ENCODE results near the gene DPEP1.
"Not testable (repeated sequence)": the region's sequence is repeated elsewhere in the genome, so short reads cannot be mapped to it uniquely, and the experiment has no call there.

Gene DPEP1

GRCh38 chr16:89613231-89613953 lies at the start of gene DPEP1:
DPEP1 (plus strand) TSS chr16:89613642; CDS start chr16:89630411, 16,769 bp downstream.
- no peak for DNase-seq (ENCODE audit: low read depth in 3 of 3)

- no peak for DNase-seq (ENCODE audit: low read depth in 3 of 3)
These were observed 48.8 kb upstream of the DPEP1 start for GRCh38 chr16:89564476-89565255.

- DNase-seq (ENCODE audit: low read depth in 3 of 3), result no peak
These were observed 48.3 kb upstream of the DPEP1 start for GRCh38 chr16:89565256-89565505.

DNA sequence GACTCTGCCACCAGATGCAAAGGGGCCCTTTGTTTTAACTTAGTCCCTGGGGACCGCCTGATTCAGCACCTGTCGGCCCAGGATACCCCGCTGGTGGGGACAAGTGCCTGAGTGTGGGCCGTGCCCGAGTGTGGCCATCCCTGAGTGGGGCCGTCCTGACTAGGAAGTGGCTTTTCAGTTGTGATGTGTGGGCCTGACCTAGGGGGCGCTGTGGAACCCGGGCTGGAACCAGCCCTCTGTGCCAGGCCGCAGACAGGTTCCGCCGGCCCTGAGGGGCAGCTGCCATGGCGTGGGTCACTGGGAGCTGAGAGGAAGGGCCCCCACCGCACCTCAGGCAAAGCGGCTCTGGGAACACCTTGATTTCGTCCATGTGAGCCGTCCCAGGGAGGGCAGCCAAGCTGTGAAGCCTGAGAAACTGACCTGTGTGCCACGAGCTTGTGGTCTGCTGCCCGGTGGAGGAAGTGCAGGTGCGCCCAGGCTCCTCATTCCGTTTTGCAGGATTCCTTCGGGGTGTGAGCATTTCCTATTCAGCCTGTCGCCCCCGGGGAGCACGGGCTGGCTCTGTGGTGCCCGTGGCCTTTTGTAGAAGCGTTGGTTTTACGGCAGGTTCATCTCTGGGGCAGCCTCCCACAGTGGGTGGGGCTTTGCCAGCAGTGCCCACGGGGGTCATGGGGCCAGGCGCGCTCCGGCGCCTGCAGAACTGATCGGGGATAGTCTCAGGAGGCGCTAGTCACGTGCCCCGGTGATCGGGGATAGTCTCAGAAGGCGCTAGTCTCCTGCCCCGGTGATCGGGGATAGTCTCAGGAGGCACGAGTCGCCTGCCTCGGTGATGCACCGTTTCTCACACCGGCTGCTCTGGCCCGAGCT lies 47.7 kb upstream of the DPEP1 start:
- peak in 1 of 3 donors; percentile 57 for DNase-seq (ENCODE audit: low read depth in 3 of 3)

- no peak for DNase-seq (ENCODE audit: low read depth in 3 of 3)
These were observed 45.5 kb upstream of the DPEP1 start for GRCh38 chr16:89567656-89568594.

DNA sequence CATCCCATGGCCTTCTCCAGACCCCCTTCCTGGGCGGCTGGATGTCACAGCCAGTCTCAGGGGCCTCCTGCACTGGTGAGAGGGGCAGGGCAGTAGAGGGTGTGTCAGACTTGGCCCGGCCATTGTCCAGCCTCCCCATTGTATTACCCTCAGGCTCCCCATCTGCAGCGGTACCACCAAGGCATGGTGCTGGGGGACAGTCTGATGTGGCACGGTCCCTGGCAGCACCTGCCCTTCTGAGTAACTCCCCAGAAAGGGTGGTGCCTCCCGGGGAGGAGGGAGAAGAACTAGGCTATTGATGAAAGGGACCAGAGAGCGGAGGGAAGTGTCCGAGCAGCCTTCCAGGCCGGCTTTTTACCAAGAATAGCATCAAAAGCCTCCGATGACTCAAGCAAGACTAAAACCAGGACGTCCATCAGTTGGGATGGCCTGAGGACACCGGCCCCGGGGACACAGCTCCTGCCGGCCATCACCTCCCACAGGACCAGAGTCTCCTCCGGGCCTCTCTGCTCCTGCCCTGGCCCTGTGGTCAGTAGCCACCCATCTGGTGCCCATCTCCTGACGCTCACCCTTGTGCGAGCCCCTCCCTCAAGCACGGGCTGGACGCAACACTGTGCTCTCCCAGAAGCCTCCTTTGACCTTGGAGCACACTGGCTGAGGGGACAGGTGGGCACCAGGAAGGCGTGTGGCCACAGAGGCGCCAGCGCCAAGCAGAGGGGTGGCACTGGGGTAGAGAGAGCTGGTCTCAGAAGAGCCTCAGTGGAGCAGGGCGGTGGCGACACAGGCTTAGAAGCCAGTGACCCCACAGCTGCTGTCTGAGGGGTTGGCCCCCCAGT lies 43.7 kb upstream of the DPEP1 start:
- DNase-seq (ENCODE audit: low read depth in 3 of 3), result no peak

- no peak for DNase-seq (ENCODE audit: low read depth in 3 of 3)
These were observed 43.0 kb upstream of the DPEP1 start for GRCh38 chr16:89570342-89570923.

DNA sequence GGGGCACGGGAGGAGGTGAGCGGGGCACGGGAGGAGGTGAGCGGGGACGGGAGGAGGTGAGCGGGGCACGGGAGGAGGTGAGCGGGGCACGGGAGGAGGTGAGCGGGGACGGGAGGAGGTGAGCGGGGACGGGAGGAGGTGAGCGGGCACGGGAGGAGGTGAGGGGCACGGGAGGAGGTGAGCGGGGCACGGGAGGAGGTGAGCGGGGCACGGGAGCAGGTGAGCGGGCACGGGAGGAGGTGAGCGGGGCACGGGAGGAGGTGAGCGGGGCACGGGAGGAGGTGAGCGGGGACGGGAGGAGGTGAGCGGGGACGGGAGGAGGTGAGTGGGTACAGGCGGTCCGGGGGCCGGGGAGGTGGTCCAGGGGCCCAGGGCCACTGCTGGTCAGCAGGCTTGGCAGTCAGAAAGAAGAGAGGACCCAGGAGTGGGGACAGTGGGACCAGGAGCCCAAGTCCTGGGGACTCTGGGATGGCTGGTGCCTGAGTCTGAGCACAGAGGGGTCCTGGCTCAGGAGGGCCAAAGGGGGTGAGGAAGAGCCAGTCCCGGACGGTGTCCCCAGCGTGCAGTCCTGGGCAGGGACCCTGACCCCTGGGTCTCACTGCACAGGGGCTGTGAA lies 42.4 kb upstream of the DPEP1 start:
- DNase-seq (ENCODE audit: low read depth in 3 of 3), result not testable (repeated sequence)

GRCh38 chr16:89571636-89572035 lies 41.8 kb upstream of the DPEP1 start:
- no peak for DNase-seq (ENCODE audit: low read depth in 3 of 3)

- DNase-seq (ENCODE audit: low read depth in 3 of 3), result no peak
These were observed 41.4 kb upstream of the DPEP1 start for GRCh38 chr16:89572073-89572484.

- DNase-seq (ENCODE audit: low read depth in 3 of 3), result no peak
These were observed 40.8 kb upstream of the DPEP1 start for GRCh38 chr16:89572485-89573205.

DNA sequence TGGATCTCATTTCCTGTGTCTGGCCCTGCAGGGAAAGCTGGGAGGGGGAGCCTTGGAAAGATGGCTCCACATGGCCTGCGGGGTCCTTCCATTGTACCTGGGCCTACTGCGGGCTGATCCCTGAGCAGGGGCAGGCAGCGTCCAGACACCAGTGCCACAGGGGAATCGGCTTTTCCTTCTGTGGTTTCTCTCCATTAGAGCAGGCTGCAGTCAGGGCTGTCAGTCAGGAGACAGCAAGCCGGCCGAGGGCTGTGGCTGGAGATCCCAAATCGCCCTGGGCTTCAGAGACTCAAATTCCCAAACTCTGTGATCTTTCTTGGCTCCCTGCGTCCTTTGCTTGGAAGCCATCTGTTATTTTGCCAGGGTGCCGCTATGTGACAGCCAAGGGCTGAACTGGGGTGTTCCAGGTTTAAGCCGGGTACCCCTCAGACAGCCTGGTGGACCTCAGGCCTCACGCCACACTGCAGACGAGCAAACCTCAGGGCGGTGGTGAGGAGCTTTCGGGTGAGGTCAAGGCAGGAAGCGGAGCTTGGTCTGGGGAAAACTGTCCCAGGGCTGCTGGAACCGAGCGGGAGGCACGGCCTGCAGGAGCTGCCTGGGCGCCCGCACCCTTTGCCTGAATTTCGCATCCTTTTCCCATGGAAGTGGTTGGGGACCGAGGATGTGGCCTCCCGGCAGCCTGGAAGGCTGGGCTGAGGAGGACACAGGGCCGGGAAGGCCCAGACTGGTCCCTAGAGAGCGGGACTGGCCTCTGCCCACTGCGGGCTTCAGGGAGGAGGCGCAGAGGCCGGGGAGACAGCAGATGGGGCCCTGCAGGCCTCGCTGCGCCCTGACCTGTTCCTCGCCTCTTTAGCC lies 39.4 kb upstream of the DPEP1 start:
- DNase-seq (ENCODE audit: low read depth in 3 of 3), result no peak

- DNase-seq (ENCODE audit: low read depth in 3 of 3), result peak in 2 of 3 donors; percentile 37 to 38
These were observed 38.7 kb upstream of the DPEP1 start for GRCh38 chr16:89574681-89575246.

DNA sequence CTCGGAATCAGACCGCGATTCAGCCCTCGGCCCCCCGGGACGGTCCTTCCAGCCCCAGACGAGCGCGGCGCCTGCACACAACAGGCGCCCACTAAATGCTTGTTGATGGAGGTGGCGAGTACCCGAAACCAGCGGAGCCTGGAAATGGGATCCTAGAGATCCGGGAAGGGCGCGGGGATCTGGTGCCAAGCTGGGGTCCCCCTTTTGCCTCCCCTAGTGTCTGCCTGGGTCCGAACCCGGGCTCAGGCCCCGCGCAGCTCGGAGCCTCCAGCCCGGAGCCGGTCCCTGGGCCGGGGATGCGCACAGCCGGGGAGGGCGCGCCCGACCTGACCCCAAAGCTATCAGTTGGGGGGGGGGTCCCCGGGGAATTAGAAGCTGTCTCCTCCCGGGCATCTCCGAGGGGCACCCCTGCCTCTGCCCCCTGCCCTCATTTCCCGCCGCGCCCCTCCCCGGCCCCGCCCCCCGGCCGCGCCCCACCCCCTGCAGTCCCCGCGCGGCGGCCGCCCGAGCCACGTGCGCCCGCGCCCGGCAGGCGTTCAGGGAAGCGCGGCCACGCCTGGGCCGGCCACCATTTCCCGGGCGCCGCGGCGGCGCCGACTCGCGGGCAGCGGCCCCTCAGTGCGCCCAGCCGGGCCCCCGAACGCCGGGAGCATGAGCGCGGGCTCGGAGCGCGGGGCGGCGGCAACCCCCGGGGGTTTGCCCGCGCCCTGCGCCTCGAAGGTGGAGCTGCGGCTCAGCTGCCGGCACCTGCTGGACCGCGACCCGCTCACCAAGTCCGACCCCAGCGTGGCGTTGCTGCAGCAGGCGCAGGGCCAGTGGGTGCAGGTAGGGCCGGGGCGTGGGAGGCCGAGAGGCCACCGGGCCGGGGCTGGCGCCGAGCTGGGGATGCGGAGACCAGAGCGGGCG lies 37.9 kb upstream of the DPEP1 start, which contains the start of gene CPNE7:
Gene CPNE7 (plus strand): TSS at position 512 of the 906 bp plus-strand sequence. CDS start 140 bp downstream, at position 652.
- DNase-seq (ENCODE audit: low read depth in 3 of 3), result no peak

DNA sequence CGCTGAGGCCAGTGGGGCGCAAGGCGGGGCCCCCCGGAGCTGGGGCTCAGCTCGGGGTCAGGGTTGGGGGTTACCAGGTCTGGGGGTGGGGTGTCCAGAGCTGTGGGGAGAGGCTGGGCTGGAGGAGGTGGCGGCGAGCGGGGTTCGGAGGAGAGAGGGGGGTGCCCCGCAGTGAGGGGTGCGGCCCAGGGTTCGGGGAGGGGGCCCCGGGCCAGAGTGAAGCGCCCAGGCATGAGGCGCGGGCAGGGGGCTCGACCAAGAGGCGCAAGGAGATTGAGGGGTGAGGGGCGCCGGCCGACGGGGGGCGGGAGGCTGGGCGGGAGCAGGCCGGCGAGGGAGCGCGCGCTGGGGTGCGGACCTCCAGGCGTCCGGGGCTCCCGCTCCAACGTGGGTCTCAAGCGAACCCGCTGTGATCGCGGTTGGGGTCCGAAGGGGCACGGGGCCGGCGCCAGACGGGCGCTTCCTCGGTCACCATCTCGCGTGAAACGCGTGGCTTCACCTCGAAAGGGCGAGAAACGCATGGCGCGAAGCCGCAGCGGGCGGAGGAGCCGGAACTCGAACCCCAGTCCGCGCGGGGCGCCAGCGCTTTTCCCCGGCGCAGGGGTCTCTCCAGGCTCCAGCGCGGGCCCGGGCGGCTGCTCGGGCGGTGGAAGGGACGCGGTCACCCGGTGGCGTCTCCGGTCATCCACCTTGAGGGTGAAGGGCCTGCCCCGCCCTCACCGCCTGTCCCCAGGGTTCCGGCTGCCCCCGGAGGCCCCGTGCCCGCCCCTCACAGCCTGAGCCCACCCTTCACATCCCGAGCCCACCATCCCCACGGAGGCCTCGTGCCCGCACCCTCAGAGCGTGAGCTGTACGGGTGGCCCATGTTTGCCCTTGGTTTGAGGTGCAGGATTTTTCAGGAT lies 37.0 kb upstream of the DPEP1 start:
- DNase-seq (ENCODE audit: low read depth in 3 of 3), result no peak

Measured in stimulated activated CD4-positive, alpha-beta T cell treated with anti-CD3 and anti-CD28 coated beads, TNF-alpha, amount 100 ng/mL, for 48 hours (primary cell).